H1 (cell line): ENCODE measurements around the gene INSM2. TPM values are rescaled to one million over a fixed set of nuclear protein-coding genes. Genes with fewer than 3 reads are reported as not detected.

Source experiments
- ATF2 ChIP-seq: IDR thresholded peaks from 2 replicates; pipeline ENCODE4 v1.6.1; 2012; ENCODE audit warnings: low read length, inconsistent platforms
- EGR1 ChIP-seq: IDR thresholded peaks from 2 replicates; pipeline ENCODE4 v1.6.1; 2011; ENCODE audit warnings: low read depth, low read length, borderline replicate concordance
- EP300 ChIP-seq, 2 experiments: IDR thresholded peaks; 1 replicate in 1 of 2; 2 replicates in 1 of 2; pipeline ENCODE4 v1.6.1; 2011 to 2012; ENCODE audit warnings: low read depth in 2 of 2, low read length in 2 of 2, mild to moderate bottlenecking in 2 of 2, borderline replicate concordance in 1 of 2, inconsistent platforms in 1 of 2, moderate library complexity in 1 of 2
- EZH2 ChIP-seq: fragments of 200-600 bp; sonication (generic); IDR thresholded peaks from 2 replicates; pipeline ENCODE4 v1.7.1; 2012; ENCODE audit warnings: low read depth, mild to moderate bottlenecking, moderate library complexity, low read length, inconsistent platforms; ENCODE audit not compliant: severe bottlenecking
- GTF2F1 ChIP-seq: IDR thresholded peaks from 2 replicates; pipeline ENCODE4 v1.6.1; 2012; ENCODE audit warnings: low read depth, low read length, improper control_type of control experiment, borderline replicate concordance
- HDAC2 ChIP-seq, 2 experiments: fragments of 300-600 bp in 1 of 2; sonication (generic) in 1 of 2; IDR thresholded peaks; 2 replicates each; pipeline ENCODE4 v1.6.1; 2011 to 2012; ENCODE audit warnings: low read depth in 2 of 2, low read length in 2 of 2, mild to moderate bottlenecking in 2 of 2, moderate library complexity in 2 of 2, borderline replicate concordance in 1 of 2, inconsistent platforms in 1 of 2
- HDAC6 ChIP-seq: IDR thresholded peaks from one replicate; pipeline ENCODE4 v1.7.1; 2012; ENCODE audit warnings: low read depth, mild to moderate bottlenecking, inconsistent platforms, low read length, moderate library complexity
- JUN ChIP-seq: IDR thresholded peaks from 2 replicates; pipeline ENCODE4 v1.6.1; 2011; ENCODE audit warnings: low read depth, mild to moderate bottlenecking, improper control_type of control experiment, low read length
- NRF1 ChIP-seq: IDR thresholded peaks from 2 replicates; pipeline ENCODE4 v1.6.1; 2011; ENCODE audit warnings: mild to moderate bottlenecking, low read depth, low read length, improper control_type of control experiment
- PHF8 ChIP-seq: fragments of 200-600 bp; sonication (generic); conservative IDR thresholded peaks from 2 replicates; pipeline ENCODE4 v1.7.1; 2012; ENCODE audit warnings: low read depth, mild to moderate bottlenecking, inconsistent platforms, low read length, moderate library complexity
- RBBP5 ChIP-seq: IDR thresholded peaks from 2 replicates; pipeline ENCODE4 v1.7.1; 2012; ENCODE audit warnings: low read depth, mild to moderate bottlenecking, inconsistent platforms, low read length, moderate library complexity, borderline replicate concordance
- RFX5 ChIP-seq: IDR thresholded peaks from 2 replicates; pipeline ENCODE4 v1.6.1; 2011; ENCODE audit warnings: low read depth, low read length, improper control_type of control experiment, borderline replicate concordance
- SIN3A ChIP-seq, 2 experiments: IDR thresholded peaks in 1 of 2; conservative IDR thresholded peaks in 1 of 2; 2 replicates each; pipeline ENCODE4 v1.6.1; 2011 to 2012; ENCODE audit warnings: low read length in 2 of 2, improper control_type of control experiment in 1 of 2, low read depth in 1 of 2, mild to moderate bottlenecking in 1 of 2
- SIRT6 ChIP-seq: IDR thresholded peaks from one replicate; pipeline ENCODE4 v1.7.1; 2012; ENCODE audit warnings: low read length, inconsistent platforms
- SP1 ChIP-seq: IDR thresholded peaks from 2 replicates; pipeline ENCODE4 v1.6.1; 2011; ENCODE audit warnings: low read depth, low read length
- SP4 ChIP-seq: IDR thresholded peaks from 2 replicates; pipeline ENCODE4 v1.6.1; 2012; ENCODE audit warnings: low read length, inconsistent platforms
- SUZ12 ChIP-seq: fragments of 200-600 bp; sonication (generic); IDR thresholded peaks from 2 replicates; pipeline ENCODE4 v1.6.1; 2012; ENCODE audit warnings: mild to moderate bottlenecking, inconsistent platforms, low read length, moderate library complexity, mixed read lengths
- TBP ChIP-seq: IDR thresholded peaks from 2 replicates; pipeline ENCODE4 v1.6.1; 2011; ENCODE audit warnings: low read depth, low read length, improper control_type of control experiment
- USF2 ChIP-seq: IDR thresholded peaks from 2 replicates; pipeline ENCODE4 v1.6.1; 2011; ENCODE audit warnings: low read length, improper control_type of control experiment
- YY1 ChIP-seq: IDR thresholded peaks from 2 replicates; pipeline ENCODE4 v1.6.1; 2011; ENCODE audit warnings: low read depth, mild to moderate bottlenecking, low read length
- polyA plus RNA-seq, 7 experiments: library from polyadenylated mRNA; depleted of rRNA in 3 of 7; stranded (reverse) in 5 of 7; unstranded in 2 of 7; fragments of >200 nt in 5 of 7; fragments of 200-250 nt in 2 of 7; gene quantifications; 1 replicate in 5 of 7; 2 replicates in 1 of 7; 4 replicates in 1 of 7; pipeline versions ENCODE4 v1.2.1 to v1.2.3, GENCODE V29; 2011 to 2013; ENCODE audit warnings: missing spikeins in 2 of 7, mixed read lengths in 2 of 7
- total RNA-seq: library from RNA; stranded (reverse); fragmentation: NEBNext Ultra II Directional; extraction: Animal tissue kit (Norgen Biotek cat#: 25700); gene quantifications from 2 replicates; pipeline ENCODE4 v1.2.1, GENCODE V29; 2021

Gene INSM2
- total and polyA plus RNA-seq, 2 of the 8 experiments (the other 6 are each of a cell fraction or from before 2014, with no cell fraction given) = not detected

- TF ChIP-seq SP4 (no peak), TBP (peak; percentile 9; the same call in 1 of the 2 replicates), RFX5 (no peak), RBBP5 (0 out of 2 replicates have a peak, but pooled peaks have one; percentile 65), EP300 (IDR thresholded peaks at IDR 0.05; ENCODE audit: borderline replicate concordance in 1 of 2, low read depth in 2 of 2, low read length in 2 of 2) (no peak), EGR1 (no peak), SIRT6 (no peak), YY1 (no peak), HDAC6 (no peak), EZH2 (peak; percentile 87), USF2 (no peak), SIN3A (conservative IDR thresholded peaks at IDR 0.05 in 1 of 2, IDR thresholded peaks at IDR 0.05 in 1 of 2; ENCODE audit: low read depth in 1 of 2, low read length in 2 of 2) (0 out of 4 replicates have a peak, but pooled peaks of 1 of the 2 experiments have one; percentile 19), GTF2F1 (no peak), NRF1 (no peak), ATF2 (no peak), JUN (no peak), SUZ12 (peak; percentile 89), SP1 (no peak), PHF8 (peak; percentile 33; the same call in 1 of the 2 replicates), HDAC2 (IDR thresholded peaks at IDR 0.05; ENCODE audit: borderline replicate concordance in 1 of 2, low read depth in 2 of 2, low read length in 2 of 2) (peak in 1 of 2 experiments; percentile 65; a peak in 2 of 4 replicates)
Observed at GRCh38 chr14:35533357-35534207, at the start of gene INSM2 (continued).
